Activated CD4-positive, alpha-beta T cell treated with anti-CD3 and anti-CD28 coated beads, Interleukin-2, amount 10 ng/mL, durations not matched to agents 24 days and 14 days (primary cell): ENCODE data around the gene BAK1. TPM values are rescaled to one million over a fixed set of nuclear protein-coding genes. Genes with fewer than 3 reads are reported as not detected.
A peak's percentile ranks its signal among the peaks of the same experiment; 100 is the strongest.
"Not testable (repeated sequence)": the region's sequence is repeated elsewhere in the genome, so short reads cannot be mapped to it uniquely, and the experiment has no call there.

Experiments used
- DNase-seq: peaks from one replicate; pipeline ENCODE4 v3.0.0; 2022
- H3K27ac Mint-ChIP-seq: one replicate; pipeline ENCODE4 v1.8.0; 2022; ENCODE audit warnings: mild to moderate bottlenecking, mixed read lengths
- H3K27me3 Mint-ChIP-seq: one replicate; pipeline ENCODE4 v1.8.0; 2022; ENCODE audit warnings: mixed read lengths
- H3K36me3 Mint-ChIP-seq: one replicate; pipeline ENCODE4 v1.8.0; 2022; ENCODE audit warnings: low read depth, mild to moderate bottlenecking, mixed read lengths
- H3K4me1 Mint-ChIP-seq: one replicate; pipeline ENCODE4 v1.8.0; 2021; ENCODE audit warnings: mixed read lengths
- H3K4me3 Mint-ChIP-seq: one replicate; pipeline ENCODE4 v1.8.0; 2022; ENCODE audit warnings: mild to moderate bottlenecking, moderate library complexity, mixed read lengths
- H3K9me3 Mint-ChIP-seq: one replicate; pipeline ENCODE4 v1.8.0; 2021; ENCODE audit warnings: mixed read lengths
- intact Hi-C: fragments of 100-400 bp; cut with micrococcal nuclease; formaldehyde crosslinking; loops from one replicate; pipeline ENCODE4 v1.15.1; 2023
- total RNA-seq: library from RNA; stranded (reverse); gene quantifications from 2 replicates; pipeline ENCODE4 v1.2.3, GENCODE V29; 2022

BAK1 gene
- total RNA-seq, 1 donor from 2014 or later: 54.7 TPM

- intact Hi-C loops: no loop called here
- Mint-ChIP-seq H3K27ac (no peak overlapping the region), H3K4me3 (no peak overlapping the region), H3K27me3 (peaks cover 18% of the 10 kb centered on the region), H3K9me3 (no peaks in the 10 kb centered on the region), H3K36me3 (no peaks in the 10 kb centered on the region), H3K4me1 (peaks cover 10% of the 10 kb centered on the region)
- no peak for DNase-seq
Observed at GRCh38 chr6:33599413-33599938, 19.4 kb upstream of the BAK1 start.

GRCh38 chr6:33597551-33598322 lies 17.7 kb upstream of the BAK1 start:
- DNase-seq: no peak
- Mint-ChIP-seq H3K27ac (no peak overlapping the region), H3K27me3 (peaks cover 12% of the 10 kb centered on the region), H3K9me3 (no peaks in the 10 kb centered on the region), H3K36me3 (no peaks in the 10 kb centered on the region), H3K4me3 (no peak overlapping the region), H3K4me1 (peaks cover 16% of the 10 kb centered on the region)
- intact Hi-C loops: no loop called here

GRCh38 chr6:33596894-33597293 lies 16.8 kb upstream of the BAK1 start:
- H3K9me3 Mint-ChIP-seq, intact Hi-C loops, DNase-seq, H3K4me3 Mint-ChIP-seq, H3K36me3 Mint-ChIP-seq, H3K27me3 Mint-ChIP-seq: not testable (repeated sequence)
- Mint-ChIP-seq H3K4me1 (peaks cover 23% of the 10 kb centered on the region), H3K27ac (peak overlapping the region; percentile 58)

GRCh38 chr6:33595001-33595846 lies 15.1 kb upstream of the BAK1 start:
- Mint-ChIP-seq H3K36me3 (no peaks in the 10 kb centered on the region), H3K27ac (no peak overlapping the region), H3K4me1 (peaks cover 26% of the 10 kb centered on the region), H3K27me3 (peaks cover 4% of the 10 kb centered on the region), H3K9me3 (no peaks in the 10 kb centered on the region), H3K4me3 (no peak overlapping the region)
- intact Hi-C loops: no loop called here
- DNase-seq: no peak

- peaks cover 2% of the 10 kb centered on the region for H3K27me3 Mint-ChIP-seq
- no peak for DNase-seq
- H3K36me3 Mint-ChIP-seq: no peaks in the 10 kb centered on the region
- H3K4me3 Mint-ChIP-seq: peak overlapping the region; percentile 71
- H3K27ac Mint-ChIP-seq: no peak overlapping the region
- peaks cover 26% of the 10 kb centered on the region for H3K4me1 Mint-ChIP-seq
- H3K9me3 Mint-ChIP-seq: no peaks in the 10 kb centered on the region
- intact Hi-C loops: no loop called here
Observed at GRCh38 chr6:33593414-33593727, 13.3 kb upstream of the BAK1 start.

GRCh38 chr6:33592595-33593413 lies 12.7 kb upstream of the BAK1 start:
- Mint-ChIP-seq H3K27ac (no peak overlapping the region), H3K4me1 (peaks cover 26% of the 10 kb centered on the region), H3K36me3 (no peaks in the 10 kb centered on the region), H3K9me3 (no peaks in the 10 kb centered on the region), H3K4me3 (peak overlapping the region; percentile 71), H3K27me3 (peaks cover 2% of the 10 kb centered on the region)
- intact Hi-C loops: no loop called here
- DNase-seq: peak; percentile 80

- Mint-ChIP-seq H3K4me1 (peaks cover 26% of the 10 kb centered on the region), H3K9me3 (no peaks in the 10 kb centered on the region), H3K4me3 (peak overlapping the region; percentile 71), H3K36me3 (no peaks in the 10 kb centered on the region), H3K27ac (no peak overlapping the region), H3K27me3 (peaks cover 2% of the 10 kb centered on the region)
- intact Hi-C loops: no loop called here
- DNase-seq: no peak
Observed at GRCh38 chr6:33592280-33592594, 12.2 kb upstream of the BAK1 start.

GRCh38 chr6:33591424-33592032 lies 11.5 kb upstream of the BAK1 start:
- H3K36me3 Mint-ChIP-seq: no peaks in the 10 kb centered on the region
- peaks cover 22% of the 10 kb centered on the region for H3K4me1 Mint-ChIP-seq
- intact Hi-C loops: no loop called here
- no peaks in the 10 kb centered on the region for H3K9me3 Mint-ChIP-seq
- H3K27ac Mint-ChIP-seq: no peak overlapping the region
- DNase-seq: no peak
- H3K27me3 Mint-ChIP-seq: peaks cover 2% of the 10 kb centered on the region
- H3K4me3 Mint-ChIP-seq: no peak overlapping the region

GRCh38 chr6:33590531-33591198 lies 10.6 kb upstream of the BAK1 start:
- H3K4me1 Mint-ChIP-seq: peaks cover 27% of the 10 kb centered on the region
- no peaks in the 10 kb centered on the region for H3K9me3 Mint-ChIP-seq
- no peak overlapping the region for H3K4me3 Mint-ChIP-seq
- DNase-seq: no peak
- intact Hi-C loops: loop anchor here (1.0 kb wide), 1 partner anchor 110 kb away; no protein-coding TSS in a partner anchor
- peaks cover 2% of the 10 kb centered on the region for H3K27me3 Mint-ChIP-seq
- H3K27ac Mint-ChIP-seq: peak overlapping the region; percentile 29
- no peaks in the 10 kb centered on the region for H3K36me3 Mint-ChIP-seq

GRCh38 chr6:33589731-33590530 lies 9.9 kb upstream of the BAK1 start:
- H3K4me3 Mint-ChIP-seq: no peak overlapping the region
- peaks cover 32% of the 10 kb centered on the region for H3K4me1 Mint-ChIP-seq
- no peak overlapping the region for H3K27ac Mint-ChIP-seq
- no peaks in the 10 kb centered on the region for H3K9me3 Mint-ChIP-seq
- intact Hi-C loops: loop anchor here (1.0 to 5.0 kb wide), 2 partner anchors 110 to 172 kb away; no protein-coding TSS in a partner anchor
- DNase-seq: peak; percentile 83
- no peaks in the 10 kb centered on the region for H3K36me3 Mint-ChIP-seq
- H3K27me3 Mint-ChIP-seq: peaks cover 2% of the 10 kb centered on the region

- no peak for DNase-seq
- Mint-ChIP-seq H3K36me3 (no peaks in the 10 kb centered on the region), H3K4me1 (peaks cover 36% of the 10 kb centered on the region), H3K27me3 (no peaks in the 10 kb centered on the region), H3K4me3 (no peak overlapping the region), H3K27ac (no peak overlapping the region), H3K9me3 (no peaks in the 10 kb centered on the region)
- intact Hi-C loops: loop anchor here (5.0 kb wide), 1 partner anchor 173 kb away; no protein-coding TSS in a partner anchor
Observed at GRCh38 chr6:33589392-33589730, 9.3 kb upstream of the BAK1 start.

GRCh38 chr6:33588894-33589293 lies 8.8 kb upstream of the BAK1 start:
- no peak for DNase-seq
- Mint-ChIP-seq H3K27ac (no peak overlapping the region), H3K9me3 (no peaks in the 10 kb centered on the region), H3K27me3 (no peaks in the 10 kb centered on the region), H3K36me3 (no peaks in the 10 kb centered on the region), H3K4me1 (peaks cover 36% of the 10 kb centered on the region), H3K4me3 (no peak overlapping the region)
- intact Hi-C loops: loop anchor here (5.0 kb wide), 1 partner anchor 173 kb away; no protein-coding TSS in a partner anchor
